Measurements from ENCODE around the gene KRT74.

KRT74 gene

DNA sequence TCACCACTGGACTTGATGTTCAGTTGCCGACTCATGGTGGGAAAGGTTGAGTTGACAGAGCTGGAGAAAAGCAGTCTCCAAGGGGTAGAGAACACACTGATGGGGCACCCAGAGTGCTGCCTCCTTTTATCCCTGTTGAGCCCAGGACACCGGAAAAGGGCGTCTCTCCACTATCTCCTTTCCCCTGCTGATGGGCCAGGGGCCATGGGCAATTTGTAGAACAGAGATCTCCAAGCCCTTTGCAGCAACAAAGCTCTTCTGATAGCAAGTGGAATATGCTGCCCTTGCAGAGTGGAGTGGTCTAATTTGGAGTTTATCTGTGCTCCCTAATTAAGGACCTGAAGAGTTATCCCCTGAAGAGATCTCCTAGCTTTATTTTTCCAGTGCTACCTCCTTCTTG, at the start of gene KRT74:
Gene KRT74 (minus strand): TSS at position 101 of the 400 bp plus-strand sequence. CDS start 66 bp downstream, at position 35.
- H3K4me3 ChIP-seq (ENCODE audit: control insufficient read depth, low read depth, low read length): no peak within 1 kb of the TSS
- TF ChIP-seq, protein P1, sequence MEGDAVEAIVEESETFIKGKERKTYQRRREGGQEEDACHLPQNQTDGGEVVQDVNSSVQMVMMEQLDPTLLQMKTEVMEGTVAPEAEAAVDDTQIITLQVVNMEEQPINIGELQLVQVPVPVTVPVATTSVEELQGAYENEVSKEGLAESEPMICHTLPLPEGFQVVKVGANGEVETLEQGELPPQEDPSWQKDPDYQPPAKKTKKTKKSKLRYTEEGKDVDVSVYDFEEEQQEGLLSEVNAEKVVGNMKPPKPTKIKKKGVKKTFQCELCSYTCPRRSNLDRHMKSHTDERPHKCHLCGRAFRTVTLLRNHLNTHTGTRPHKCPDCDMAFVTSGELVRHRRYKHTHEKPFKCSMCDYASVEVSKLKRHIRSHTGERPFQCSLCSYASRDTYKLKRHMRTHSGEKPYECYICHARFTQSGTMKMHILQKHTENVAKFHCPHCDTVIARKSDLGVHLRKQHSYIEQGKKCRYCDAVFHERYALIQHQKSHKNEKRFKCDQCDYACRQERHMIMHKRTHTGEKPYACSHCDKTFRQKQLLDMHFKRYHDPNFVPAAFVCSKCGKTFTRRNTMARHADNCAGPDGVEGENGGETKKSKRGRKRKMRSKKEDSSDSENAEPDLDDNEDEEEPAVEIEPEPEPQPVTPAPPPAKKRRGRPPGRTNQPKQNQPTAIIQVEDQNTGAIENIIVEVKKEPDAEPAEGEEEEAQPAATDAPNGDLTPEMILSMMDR (IDR thresholded peaks at IDR 0.05; ENCODE audit: control insufficient read depth, insufficient read depth, low read depth, low read length, missing control alignments): no peak
- no peak for DNase-seq (ENCODE audit: low read depth)

DNA sequence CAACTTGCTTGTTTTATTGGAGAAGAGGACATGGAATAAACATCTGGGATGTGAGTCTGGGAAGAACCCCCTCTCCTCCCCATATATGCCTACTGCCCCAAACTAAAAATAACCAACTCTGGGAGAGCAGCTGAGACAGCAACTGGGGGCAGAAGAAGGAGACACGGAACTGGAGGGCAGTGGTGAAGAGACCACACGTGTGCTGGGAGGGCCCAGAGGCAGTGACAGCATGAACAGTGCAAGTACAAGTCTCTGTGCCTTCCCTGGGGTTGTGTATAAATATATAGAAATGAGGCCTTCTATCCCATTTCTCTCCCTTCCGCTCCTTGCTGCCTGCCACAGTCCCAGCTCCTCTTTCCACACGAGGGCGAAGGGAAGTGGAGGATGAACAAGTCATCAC, 48.7 kb upstream of the KRT74 start:
- no peak overlapping the region for H3K4me3 ChIP-seq (ENCODE audit: control insufficient read depth, low read depth, low read length)
- DNase-seq (ENCODE audit: low read depth): no peak

DNA sequence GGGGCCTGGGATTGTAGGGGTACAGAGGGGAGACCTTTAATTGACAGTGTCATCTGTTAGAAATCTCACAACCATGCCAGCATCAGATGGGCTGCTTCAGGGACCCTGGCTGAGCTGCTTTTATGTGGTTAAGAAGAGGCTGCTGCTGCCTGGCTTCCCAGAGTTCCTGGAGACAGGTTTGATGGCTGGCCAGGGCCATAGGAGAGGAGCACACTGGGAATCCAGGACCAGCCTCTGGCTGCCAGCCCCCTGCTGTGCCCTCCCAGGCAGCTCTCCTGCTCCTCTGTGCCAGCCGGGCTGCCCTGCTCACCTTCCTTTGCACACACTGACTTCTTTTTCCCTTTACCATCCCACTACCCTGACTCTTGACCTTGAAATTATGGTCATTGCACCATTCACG, 45.2 kb upstream of the KRT74 start:
- no peak overlapping the region for H3K4me3 ChIP-seq (ENCODE audit: control insufficient read depth, low read depth, low read length)
- no peak for DNase-seq (ENCODE audit: low read depth)
- TF ChIP-seq, protein P1 (IDR thresholded peaks at IDR 0.05; ENCODE audit: control insufficient read depth, insufficient read depth, low read depth, low read length, missing control alignments): no peak

More for the DNA sequence above, 48.7 kb upstream of the KRT74 start:
- TF ChIP-seq, protein P1 (IDR thresholded peaks at IDR 0.05; ENCODE audit: control insufficient read depth, insufficient read depth, low read depth, low read length, missing control alignments): no peak

DNA sequence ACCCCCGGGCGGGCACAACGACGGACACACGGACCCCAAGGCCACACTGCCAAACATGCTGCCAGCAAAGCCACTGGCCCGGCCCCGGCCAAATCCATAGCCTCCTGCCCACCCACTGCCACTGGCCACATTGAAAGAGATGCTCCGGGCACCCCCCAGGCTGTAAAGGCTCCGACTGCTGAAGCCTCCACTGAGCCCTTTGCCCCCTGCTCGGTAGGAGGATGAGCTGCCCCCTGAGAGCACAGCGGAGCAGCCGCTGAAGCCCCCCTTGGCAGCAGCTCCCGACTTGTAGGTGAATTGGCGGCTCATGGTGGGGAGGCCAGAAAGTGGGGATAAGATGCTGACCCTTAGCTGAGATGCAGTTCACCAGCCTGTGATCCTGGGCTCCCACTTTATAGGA, 44.6 kb upstream of the KRT74 start, which contains the start of gene KRT73:
Gene KRT73 (minus strand): TSS at position 344 of the 400 bp plus-strand sequence. CDS start 35 bp downstream, at position 309.
- no peak for DNase-seq (ENCODE audit: low read depth)
- no peak within 1 kb of the TSS for H3K4me3 ChIP-seq (ENCODE audit: control insufficient read depth, low read depth, low read length)

DNA sequence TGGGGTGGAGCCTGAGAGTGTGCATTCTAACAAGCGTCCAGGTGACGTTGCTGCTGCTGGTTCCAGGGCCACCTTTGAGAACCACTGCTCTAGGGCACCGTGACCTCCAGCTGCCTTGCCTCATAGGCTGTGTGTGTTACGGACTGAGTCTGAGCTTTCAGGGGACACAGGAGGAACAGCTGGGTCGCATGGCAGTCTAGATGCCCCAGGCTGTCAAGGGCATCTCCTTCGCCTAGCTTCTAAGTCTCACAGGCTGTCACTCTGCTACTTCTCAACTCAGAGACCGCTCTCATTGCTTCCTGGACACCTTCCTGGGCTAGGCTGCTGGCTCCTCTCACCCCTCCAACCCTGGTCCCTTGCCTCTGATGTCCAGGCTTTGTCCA, 43.8 kb upstream of the KRT74 start:
- DNase-seq (ENCODE audit: low read depth): no peak
- H3K4me3 ChIP-seq (ENCODE audit: control insufficient read depth, low read depth, low read length): no peak overlapping the region
- TF ChIP-seq, protein P1 (IDR thresholded peaks at IDR 0.05; ENCODE audit: control insufficient read depth, insufficient read depth, low read depth, low read length, missing control alignments): no peak

More for the DNA sequence above, 44.6 kb upstream of the KRT74 start, which contains the start of gene KRT73:
- TF ChIP-seq, protein P1 (IDR thresholded peaks at IDR 0.05; ENCODE audit: control insufficient read depth, insufficient read depth, low read depth, low read length, missing control alignments): no peak

DNA sequence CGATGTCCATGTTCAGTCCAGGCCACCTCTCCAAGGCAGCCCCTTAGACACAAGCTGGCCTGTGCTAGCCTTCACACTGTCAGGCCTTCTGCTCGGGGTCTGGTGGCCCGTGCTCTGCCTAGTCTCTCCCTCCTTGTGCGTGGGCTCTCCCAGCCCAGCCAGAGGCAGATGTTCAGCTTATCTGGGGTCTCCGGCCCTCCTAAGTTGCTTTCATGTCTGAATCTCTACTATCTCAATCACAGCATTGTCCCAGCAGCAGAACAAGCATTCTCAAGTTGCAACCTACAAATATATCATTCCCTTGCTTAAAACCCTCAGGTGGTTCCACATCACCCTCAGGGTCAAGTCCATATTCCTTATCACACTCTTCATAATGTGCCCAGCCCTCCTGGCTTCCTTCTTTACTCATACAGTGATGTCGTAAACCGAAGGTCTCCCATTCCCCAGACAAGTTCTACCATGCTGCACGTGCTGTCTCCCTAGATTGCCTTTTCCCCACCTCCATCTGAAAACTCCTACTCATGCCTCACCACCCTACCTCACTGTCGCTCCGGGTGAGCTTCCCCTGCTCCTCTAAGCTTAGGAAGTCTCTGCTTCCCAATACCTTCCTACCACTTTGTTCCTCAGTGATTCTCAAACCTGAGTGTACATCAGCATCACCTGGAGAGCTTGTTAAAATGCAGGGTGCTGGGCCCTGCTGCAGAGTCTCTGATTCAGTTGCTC, 43.2 kb upstream of the KRT74 start:
- TF ChIP-seq, protein P1 (IDR thresholded peaks at IDR 0.05; ENCODE audit: control insufficient read depth, insufficient read depth, low read depth, low read length, missing control alignments): no peak
- DNase-seq (ENCODE audit: low read depth): no peak
- no peak overlapping the region for H3K4me3 ChIP-seq (ENCODE audit: control insufficient read depth, low read depth, low read length)
